Activated CD8-positive, alpha-beta memory T cell treated with anti-CD3 and anti-CD28 coated beads, Interleukin-2, amount 50 U/mL, for 4 hours (primary cell): Measurements from ENCODE around the gene POLRMT.
A peak's percentile ranks its signal among the peaks of the same experiment; 100 is the strongest.
"Not testable (repeated sequence)": the region's sequence is repeated elsewhere in the genome, so short reads cannot be mapped to it uniquely, and the experiment has no call there.

Source experiments
- DNase-seq: peaks from one replicate; pipeline ENCODE4 v3.0.0-alpha.2; 2020

POLRMT gene

DNA sequence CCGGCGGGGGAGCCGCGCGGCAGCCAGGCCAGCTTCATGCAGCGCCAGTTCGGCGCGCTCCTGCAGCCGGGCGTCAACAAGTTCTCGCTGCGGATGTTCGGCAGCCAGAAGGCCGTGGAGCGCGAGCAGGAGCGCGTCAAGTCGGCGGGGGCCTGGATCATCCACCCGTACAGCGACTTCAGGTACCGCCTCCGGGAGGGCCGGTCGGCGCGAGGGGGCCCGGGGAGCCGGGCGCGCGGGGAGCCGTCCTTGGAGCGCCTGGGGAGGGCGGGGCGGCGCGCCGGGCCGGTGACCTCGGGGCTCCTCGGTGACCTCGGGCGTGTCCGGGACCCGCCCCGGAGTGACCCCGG lies 43.0 kb downstream of the POLRMT start:
- DNase-seq = no peak

DNA sequence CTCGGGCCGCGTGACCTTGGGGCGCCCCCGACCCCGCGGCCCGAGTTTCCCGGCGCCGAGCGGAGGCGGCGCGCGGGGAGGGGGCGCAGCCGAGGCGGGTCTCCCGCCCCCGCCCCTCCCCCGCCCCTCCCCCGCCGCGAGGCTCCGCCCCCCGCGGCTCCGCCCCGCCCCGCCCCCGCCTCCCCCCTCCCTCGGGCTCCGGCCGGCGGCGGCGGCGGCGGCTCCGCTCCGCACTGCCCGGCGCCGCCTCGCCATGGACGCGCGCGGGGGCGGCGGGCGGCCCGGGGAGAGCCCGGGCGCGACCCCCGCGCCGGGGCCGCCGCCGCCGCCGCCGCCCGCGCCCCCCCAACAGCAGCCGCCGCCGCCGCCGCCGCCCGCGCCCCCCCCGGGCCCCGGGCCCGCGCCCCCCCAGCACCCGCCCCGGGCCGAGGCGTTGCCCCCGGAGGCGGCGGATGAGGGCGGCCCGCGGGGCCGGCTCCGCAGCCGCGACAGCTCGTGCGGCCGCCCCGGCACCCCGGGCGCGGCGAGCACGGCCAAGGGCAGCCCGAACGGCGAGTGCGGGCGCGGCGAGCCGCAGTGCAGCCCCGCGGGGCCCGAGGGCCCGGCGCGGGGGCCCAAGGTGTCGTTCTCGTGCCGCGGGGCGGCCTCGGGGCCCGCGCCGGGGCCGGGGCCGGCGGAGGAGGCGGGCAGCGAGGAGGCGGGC lies 43.5 kb downstream of the POLRMT start, which contains the start of gene HCN2:
HCN2 (plus strand) TSS at position 189 of the 703 bp plus-strand sequence; CDS start at position 254, 65 bp downstream.
- DNase-seq = no peak

DNA sequence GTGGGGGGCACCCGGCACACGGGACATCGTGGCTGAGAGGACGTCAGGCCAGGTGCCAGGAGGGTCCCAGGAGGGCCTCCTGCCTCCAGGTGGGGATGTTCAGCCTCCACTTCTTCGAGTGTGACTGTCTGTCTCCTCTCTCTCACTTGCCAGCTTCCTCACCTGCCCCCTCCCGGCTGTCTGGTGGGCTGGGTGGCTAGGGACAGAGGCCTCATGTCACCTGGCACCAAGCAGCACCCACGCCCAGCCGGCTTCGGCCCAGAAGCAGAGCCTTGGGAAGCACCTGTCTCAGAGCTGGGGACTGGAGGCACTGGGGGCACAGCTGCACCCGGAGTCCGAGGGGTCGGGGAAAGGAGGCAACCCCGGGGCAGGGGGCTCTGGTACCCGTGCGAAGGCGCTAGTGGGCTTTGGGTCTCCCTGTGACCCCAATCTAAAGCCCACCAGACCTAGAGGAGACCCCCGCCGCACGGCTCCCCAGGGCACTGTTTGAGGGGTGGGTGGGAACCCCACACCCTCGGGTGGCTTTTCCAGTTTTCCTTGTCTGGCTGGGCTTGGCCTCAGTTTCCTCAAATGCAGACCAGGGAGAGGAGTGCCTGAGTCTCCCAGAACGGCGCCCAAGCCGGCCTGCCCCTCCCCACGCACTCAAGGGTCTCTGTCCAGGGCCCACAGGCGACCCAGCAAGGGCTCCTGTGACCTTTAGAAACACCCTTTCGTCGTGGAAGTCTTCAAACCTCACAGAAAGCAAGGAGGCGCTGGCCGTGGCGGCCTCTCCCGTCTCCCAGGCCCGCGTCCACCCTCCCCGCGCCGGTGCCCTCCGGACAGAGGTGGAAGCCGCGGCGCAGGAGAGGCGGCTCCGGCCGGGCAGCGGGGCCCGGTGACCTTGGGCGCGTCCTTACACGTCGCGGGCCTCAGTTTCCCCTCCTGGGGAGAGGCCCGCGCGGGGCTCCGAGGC lies 44.3 kb downstream of the POLRMT start:
- no peak for DNase-seq

DNA sequence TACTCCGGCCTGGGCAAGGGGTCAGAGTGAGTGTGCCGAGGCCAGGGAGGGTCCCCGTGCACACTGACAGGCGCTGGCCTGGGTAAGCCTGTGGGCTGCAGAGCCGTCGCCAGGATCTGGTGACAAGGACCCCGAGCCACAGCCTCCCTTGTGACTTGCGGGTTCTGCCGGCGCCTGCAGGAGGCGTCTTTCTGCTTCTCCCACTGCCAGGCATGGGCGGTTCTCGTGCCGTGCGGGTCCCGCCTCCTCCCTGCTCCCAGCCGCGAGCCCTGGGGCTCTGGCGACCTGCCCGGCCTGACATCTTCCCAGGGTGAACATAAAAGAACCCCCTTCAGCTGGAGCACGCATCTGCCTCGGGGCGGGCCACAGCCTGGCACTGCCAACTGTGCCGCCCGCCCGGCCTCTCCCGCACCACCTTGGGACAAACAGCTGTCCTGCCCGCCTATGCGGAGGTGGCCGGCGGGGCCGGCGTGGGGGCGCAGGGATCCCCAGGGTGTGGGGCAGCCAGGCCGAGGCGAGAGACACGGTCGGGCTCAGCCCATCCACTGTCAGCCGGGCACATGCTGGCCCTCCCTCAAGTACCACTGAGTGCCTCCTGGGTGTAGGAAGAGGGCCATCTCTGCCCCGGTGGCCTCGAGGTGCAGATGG lies 45.1 kb downstream of the POLRMT start:
- DNase-seq = peak; percentile 63

DNA sequence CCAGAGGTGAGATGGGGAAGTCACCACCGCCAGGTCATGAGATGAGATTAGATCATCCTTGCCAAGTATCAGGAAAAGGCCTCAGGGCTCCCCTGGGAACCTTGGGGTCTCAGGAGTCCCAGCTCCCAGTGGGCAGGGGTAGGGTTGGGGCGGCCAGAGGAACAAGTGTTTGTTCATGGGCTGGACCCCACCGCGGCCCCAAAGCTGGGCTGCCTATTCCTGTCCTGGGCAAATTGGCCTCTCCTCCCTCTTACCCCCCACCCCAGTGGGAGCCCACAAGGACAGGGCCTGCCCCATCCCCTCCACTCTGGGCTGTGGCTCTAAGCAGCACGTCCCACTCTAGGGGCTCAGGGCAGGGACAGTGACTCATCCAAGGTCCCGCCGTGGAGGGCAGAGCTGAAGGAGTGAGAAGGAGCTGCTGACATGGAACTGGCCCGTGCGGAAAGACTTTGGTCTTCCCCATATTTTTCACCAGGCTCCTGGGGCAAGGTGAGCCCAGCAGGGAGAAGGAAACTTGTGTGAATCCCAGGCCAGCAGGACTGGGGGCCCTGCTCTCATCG lies 47.7 kb downstream of the POLRMT start:
- DNase-seq = no peak

DNA sequence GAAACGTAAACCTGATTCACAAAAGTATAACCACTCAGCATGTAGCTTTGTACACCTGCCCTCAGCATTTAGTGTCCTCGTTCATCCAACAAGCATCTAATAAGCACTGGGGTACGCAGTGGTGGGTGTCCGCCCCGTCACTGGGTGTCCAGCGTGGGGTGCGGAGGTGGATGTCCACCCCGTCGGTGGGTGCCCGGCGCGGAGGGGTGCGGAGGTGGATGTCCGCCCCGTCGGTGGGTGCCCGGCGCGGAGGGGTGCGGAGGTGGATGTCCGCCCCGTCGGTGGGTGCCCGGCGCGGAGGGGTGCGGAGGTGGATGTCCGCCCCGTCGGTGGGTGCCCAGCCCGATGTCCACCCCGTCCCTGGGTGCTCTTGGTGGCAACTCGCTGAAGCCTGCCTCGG lies 48.2 kb downstream of the POLRMT start:
- not testable (repeated sequence) for DNase-seq

DNA sequence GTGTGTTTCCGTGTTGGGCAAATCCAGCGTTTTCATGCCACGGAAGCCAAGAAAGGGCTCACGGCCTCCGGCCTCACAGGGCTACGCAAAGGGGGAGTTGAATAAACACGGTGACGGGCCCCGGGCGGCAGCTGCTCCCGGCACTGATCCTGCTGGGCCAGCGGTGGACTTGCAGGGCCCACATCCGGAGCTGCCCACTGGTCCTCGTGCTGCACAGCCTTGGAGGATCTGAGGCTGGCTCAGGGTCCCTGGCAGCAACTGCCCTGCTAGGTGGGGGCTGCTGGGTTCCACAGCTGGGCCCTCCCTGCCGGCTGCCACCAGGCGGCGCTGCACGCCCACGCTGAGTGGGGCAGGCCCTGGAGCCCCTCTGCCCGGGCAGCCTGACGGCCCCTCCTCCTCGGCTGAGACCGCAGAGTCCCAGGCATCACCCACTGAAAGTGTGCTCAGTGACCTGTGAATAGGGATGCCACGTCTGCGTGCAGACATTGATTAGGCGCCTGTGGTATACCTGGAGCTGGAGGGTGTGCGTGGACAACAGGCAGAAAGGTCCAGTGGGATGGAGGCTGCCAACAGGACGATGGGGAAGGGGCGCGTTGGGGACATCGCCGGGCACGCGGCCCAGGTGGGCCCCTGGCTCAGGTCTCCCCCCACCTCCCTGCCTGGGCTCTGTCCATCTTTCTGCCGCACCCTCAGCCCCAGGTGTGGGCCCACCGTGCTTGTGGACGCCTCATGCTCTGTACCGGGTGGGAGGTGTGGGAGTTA lies 48.9 kb downstream of the POLRMT start:
- DNase-seq = peak; percentile 70

DNA sequence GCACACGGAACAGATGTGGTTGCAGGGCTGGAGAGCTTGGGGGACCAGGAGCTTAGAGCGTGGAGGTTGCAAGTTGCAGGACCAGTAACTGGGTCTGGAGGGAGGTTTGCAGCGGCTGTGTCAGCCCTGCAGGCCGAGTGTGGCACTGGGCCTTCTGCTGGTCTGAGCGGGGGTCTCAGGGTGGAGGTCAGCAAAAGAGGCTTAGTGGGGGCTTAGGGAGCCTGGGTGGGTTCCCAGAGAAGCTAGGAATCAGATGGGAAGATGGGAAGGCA lies 49.4 kb downstream of the POLRMT start:
- no peak for DNase-seq

DNA sequence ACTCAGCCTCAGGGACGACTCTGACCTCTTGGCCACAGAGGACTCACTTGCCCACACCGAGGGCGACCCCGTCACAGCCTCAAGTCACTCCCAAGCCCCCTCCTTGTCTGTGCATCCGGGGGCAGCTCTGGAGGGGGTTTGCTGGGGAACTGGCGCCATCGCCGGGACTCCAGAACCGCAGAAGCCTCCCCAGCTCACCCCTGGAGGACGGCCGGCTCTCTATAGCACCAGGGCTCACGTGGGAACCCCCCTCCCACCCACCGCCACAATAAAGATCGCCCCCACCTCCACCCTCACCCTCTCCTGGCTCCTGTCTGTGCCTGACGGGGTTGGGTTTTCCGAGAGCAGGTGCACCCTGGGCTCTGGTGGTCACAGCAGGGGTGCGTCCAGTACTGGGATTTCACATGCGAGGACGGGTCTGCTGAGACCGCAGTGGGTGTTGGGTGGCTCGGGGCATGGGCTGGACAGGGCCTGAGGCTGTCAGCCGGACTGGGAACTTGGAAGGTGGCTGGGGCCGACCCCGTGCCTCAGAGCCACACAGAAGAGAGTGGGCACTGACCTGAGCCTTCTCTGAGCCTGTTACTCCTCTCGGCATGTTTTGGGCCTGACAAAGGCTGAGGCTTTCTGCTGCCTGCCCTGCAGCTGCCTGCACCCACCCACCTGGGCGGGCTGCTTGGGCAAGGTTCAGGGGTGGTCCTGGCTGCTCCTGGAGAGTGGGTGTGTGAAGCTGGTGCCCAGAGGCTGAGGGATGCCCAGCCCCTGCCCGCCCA lies 50.0 kb downstream of the POLRMT start:
- DNase-seq = no peak

DNA sequence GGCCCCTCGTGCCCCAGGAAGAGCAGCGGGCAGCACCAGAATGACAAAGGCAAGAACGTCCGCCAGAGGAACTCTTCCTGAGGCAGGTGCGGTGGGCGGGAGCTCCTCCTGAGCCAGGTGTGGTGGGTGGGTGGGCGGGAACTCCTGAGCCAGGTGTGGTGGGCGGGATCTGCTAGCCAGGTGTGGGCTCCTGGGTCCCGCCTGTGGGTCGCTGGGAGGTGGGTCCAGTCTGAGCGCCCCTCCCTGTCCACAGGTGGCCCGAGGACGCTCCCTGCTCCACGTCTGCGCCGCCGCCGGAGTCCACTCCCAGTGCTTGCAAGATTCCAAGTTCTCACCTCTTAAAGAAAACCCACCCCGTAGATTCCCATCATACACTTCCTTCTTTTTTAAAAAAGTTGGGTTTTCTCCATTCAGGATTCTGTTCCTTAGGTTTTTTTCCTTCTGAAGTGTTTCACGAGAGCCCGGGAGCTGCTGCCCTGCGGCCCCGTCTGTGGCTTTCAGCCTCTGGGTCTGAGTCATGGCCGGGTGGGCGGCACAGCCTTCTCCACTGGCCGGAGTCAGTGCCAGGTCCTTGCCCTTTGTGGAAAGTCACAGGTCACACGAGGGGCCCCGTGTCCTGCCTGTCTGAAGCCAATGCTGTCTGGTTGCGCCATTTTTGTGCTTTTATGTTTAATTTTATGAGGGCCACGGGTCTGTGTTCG lies 50.7 kb downstream of the POLRMT start:
- DNase-seq = no peak

DNA sequence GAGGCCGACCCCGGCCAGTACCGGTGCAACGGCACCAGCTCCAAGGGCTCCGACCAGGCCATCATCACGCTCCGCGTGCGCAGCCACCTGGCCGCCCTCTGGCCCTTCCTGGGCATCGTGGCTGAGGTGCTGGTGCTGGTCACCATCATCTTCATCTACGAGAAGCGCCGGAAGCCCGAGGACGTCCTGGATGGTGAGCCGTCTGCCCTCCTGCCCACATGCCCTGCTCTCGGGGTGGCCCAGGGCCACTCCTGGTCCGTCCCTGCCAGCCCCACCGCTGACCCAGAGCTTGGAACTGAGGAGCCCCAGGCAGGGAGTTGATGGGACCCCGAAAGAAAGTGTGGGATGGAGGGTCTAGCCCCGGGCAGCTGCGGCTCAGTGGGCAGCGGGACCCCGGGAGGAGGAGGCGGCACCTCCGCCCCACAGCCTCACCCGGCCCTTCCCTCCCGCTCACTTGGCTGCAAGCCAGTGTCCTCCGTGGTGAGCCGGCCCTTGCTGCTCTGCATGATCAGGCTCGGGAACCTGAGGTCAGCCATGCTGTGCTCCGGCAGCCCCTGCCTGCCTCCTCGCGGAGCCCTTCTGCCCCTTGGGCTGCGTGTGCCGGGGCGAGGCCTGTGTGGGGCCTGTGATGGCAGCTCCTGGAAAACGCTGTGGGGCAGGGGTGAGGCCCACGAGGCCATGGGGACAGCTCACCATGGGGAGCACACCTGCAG lies 51.8 kb downstream of the POLRMT start:
- no peak for DNase-seq

DNA sequence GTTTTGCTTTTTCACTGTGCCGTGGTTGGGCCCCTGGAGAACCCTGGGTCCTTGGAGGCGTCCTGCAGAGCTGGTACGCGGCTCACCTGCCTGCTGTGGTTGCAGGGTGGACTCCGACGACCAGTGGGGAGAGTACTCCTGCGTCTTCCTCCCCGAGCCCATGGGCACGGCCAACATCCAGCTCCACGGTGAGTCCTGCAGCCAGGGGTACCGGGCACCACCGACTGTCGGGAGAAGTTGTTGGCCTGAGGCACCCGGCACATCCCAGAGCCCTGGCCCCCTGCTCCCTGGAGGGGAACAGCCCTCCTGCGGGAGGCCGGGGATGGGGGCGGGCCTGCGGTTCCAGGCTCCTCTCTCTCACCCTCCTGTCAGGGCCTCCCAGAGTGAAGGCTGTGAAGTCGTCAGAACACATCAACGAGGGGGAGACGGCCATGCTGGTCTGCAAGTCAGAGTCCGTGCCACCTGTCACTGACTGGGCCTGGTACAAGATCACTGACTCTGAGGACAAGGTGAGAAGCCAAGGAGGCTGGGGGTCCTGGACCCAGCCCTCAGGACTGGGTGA lies 53.0 kb downstream of the POLRMT start:
- no peak for DNase-seq

DNA sequence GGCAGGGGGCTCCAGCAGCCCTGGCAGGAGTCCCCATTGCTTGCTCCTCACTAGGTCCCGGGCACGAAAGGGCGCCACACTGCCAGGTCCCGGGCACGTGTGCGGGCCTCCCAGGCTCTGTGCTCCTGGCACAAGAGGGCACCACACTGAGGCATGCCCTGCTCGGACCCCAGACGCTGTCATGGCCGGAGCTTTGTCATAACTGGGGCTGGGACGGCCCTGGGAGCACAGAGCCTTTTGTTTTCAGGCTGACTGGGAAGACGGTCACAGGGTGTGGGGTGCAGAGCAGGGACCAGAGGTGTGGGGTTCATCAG lies 53.5 kb downstream of the POLRMT start:
- no peak for DNase-seq

DNA sequence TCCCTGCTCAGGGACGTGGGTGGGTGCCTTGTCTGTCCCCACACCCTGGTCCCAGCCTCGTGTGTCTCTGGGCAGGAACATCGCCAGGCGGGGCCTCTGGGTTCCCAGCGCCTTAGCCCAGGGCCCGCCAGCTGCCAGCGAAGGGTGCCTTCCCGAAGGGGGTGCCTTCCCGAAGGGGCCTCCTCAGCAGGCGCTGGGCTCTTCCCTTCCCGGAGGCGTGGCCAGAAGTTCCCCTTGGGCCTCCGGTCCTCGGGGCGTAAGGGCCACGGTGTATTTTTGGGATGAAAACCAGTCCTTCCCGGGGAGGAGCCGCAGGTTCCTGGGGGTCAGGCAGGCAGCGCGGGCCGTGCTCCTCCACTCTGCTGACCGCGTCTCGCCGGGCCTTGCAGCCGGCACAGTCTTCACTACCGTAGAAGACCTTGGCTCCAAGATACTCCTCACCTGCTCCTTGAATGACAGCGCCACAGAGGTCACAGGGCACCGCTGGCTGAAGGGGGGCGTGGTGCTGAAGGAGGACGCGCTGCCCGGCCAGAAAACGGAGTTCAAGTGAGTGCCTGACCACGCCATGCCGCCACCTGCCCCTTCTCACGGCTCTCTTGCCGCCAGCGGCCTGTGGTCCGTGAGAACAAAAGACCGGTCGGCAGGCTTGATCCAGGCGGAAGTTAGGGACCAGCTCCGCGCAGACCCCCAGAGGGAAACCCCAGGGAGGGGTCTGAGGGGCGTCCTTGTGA lies 54.1 kb downstream of the POLRMT start:
- DNase-seq = no peak

DNA sequence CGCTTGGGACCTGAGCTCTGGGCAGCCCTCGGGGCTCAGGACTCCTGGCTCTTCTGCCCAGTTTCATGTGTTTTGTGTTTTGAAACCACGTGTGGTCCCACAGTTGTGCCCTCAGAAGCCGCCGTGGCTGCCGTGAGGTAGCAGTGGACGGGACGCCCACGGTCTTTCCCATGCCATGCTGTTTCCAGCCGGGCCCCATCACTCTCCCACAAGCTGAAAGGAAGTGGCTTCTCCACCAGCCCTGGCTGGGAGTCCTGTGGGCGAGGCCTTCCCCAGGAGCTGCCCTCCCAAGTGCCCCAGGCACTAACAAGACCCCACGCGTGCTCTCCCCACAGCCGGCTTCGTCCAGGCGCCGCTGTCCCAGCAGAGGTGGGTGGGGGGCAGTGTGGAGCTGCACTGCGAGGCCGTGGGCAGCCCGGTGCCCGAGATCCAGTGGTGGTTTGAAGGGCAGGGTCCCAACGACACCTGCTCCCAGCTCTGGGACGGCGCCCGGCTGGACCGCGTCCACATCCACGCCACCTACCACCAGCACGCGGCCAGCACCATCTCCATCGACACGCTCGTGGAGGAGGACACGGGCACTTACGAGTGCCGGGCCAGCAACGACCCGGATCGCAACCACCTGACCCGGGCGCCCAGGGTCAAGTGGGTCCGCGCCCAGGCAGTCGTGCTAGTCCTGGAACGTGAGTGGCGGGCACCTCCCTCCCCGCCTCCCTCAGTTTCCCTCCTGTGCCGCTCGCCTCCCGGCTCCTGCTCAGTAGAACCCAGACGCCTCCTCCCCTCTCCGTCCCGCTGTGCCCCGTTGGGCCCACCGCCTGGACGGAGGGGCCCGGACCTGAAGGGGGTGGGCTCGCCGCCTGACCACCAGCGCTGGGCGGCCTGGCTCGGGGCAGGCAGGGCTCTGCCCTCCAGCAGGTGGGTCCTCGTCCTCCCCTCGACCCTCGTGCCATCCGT lies 55.6 kb downstream of the POLRMT start:
- no peak for DNase-seq

DNA sequence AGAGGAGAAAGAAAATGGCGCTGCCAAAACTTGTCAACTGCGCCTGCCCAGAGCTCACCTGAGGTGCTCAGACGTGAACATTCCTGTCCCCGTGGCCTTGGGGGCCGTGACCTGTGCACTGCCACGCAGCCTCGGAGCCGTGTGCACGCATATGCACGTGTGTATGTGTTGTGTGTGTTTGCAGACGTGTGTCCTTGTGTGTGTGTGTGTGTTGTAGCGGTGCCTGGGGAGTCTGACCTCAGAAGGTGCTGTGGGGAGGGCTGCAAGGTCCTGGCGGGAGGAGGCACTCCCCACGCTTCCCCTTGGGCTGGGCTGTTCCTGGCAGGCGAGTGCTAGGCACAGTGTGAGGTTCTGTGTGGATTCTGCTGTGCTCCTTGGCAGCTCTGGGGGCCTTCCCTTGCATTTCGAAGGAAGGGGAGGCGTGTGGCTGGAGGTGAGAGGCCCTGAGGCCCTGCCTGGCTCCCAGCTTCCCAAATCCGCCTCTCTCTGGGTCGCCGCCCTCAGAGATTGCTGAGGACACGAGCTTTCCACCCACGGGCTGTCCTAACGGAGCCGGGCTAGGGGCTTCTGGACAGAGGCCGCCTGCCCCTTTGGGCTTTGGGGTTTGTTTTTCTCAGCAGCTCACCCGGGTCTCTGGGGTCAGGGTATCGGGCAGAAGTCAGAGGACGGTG lies 56.4 kb downstream of the POLRMT start:
- no peak for DNase-seq

DNA sequence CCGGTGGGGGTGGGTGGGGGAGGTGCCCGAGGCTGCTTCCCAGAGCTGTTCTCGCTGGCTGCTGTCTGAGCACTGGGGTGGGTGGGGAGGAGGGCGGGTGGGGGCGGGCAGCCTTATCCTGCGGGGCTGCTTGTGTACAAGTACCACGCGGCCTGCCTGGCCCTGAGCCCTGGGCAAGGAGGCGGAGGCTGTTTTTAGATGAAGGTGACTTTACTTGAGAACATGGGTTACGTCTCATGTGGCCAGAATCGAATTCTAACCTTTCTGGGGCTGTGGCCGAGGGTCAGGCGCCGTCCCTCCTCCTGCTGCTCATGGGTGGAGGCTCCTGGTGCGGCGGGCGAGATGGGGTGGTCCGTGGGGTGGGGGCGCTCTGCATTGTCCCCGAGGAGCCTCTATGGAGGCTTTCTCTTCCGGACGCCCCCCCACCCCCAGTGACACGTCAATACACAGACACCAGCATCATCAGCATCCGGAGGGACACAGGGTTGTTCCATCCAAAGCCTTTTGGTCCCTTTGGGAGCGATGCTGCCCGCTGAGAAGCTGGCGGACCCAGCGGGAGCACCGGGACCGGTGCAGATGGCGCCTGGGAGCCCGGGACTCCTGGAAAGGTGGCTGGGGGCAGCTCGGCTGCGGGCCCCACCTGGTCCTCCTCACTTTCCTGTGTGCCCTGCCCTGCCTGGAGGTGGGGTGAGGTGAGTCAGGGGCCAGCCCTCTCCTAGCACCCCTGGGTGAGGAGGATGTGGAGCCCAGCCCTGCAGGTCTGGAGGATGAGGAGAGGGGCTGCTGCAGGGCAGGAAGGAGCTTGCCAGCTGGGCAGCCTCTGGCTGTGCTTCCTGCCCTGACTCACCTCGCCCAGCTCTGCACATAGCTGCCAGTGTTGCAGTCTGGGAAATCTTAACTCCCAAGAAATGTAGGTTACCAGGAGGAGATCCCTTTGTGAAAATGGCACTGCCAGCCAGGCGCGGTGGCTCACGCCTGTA lies 57.5 kb downstream of the POLRMT start:
- DNase-seq = no peak
